Breast epithelium (tissue), 3 donors: ENCODE results near the gene DNMBP.

ENCODE experiments used
- POLR2A ChIP-seq: fragments of 450-650 bp; IDR thresholded peaks from one replicate; pipeline ENCODE4 v1.6.1; 2016; ENCODE audit warnings: antibody characterized with exemption, mild to moderate bottlenecking, moderate library complexity
- TF ChIP-seq, protein P1 (sequence below), 3 donors: fragments of 450-650 bp; IDR thresholded peaks; one replicate each; pipeline ENCODE4 v1.5.1; 2016 to 2017; ENCODE audit warnings: antibody characterized with exemption in 3 of 3, mild to moderate bottlenecking in 3 of 3, moderate library complexity in 3 of 3

DNA sequence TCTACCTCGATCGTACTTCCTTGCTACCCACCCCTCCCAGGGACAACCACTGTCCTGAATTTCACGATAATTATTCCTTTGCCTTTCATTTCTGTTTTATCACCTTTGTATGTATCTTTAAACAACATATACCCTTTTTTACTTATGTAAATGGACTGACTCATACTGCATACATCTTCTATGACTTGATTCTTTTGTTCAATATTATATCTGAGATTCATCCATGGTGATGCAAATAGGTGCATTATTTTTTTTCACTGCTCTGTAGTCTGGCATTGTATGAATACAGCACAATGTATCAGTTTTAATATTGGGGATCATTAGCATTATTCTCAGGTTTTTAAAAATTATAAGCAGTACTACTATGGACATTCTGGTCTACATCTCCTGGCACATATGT lies 157.9 kb downstream of the DNMBP start:
- TF ChIP-seq, protein P1, sequence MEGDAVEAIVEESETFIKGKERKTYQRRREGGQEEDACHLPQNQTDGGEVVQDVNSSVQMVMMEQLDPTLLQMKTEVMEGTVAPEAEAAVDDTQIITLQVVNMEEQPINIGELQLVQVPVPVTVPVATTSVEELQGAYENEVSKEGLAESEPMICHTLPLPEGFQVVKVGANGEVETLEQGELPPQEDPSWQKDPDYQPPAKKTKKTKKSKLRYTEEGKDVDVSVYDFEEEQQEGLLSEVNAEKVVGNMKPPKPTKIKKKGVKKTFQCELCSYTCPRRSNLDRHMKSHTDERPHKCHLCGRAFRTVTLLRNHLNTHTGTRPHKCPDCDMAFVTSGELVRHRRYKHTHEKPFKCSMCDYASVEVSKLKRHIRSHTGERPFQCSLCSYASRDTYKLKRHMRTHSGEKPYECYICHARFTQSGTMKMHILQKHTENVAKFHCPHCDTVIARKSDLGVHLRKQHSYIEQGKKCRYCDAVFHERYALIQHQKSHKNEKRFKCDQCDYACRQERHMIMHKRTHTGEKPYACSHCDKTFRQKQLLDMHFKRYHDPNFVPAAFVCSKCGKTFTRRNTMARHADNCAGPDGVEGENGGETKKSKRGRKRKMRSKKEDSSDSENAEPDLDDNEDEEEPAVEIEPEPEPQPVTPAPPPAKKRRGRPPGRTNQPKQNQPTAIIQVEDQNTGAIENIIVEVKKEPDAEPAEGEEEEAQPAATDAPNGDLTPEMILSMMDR (IDR thresholded peaks at IDR 0.05): no peak
- TF ChIP-seq POLR2A: no peak
